A673 (cell line): ENCODE data around the gene REC114. TPM values are rescaled to one million over a fixed set of nuclear protein-coding genes. Genes with fewer than 3 reads are reported as not detected.
"Not testable (repeated sequence)": the region's sequence is repeated elsewhere in the genome, so short reads cannot be mapped to it uniquely, and the experiment has no call there.

Source experiments
- BruUV-seq: library from RNA; stranded (reverse); fragments of 400-500 nt; replicated peaks from 2 replicates; lab custom pipeline; 2021; lab: Mats Ljungman, UMichigan
- CTCF ChIA-PET: fragments of 300-600 bp; sonication (Branson Sonifier 250); formaldehyde crosslinking; loops from one replicate; lab custom pipeline; 2022; ENCODE audit warnings: antibody characterized with exemption; lab: Charles Lee
- POLR2A ChIA-PET: fragments of 300-600 bp; sonication (Branson Sonifier 250); formaldehyde crosslinking; loops from one replicate; lab custom pipeline; 2022; ENCODE audit warnings: antibody characterized with exemption; ENCODE audit not compliant: low non-redundant PET; lab: Charles Lee
- DNase-seq: peaks from one replicate; pipeline ENCODE4 v3.0.0-alpha.2; 2015; ENCODE audit warnings: low spot score
- H3K27ac ChIP-seq: fragments of 200-600 bp; sonication (generic); 2 replicates; pipeline ENCODE4 v1.5.1; 2016; ENCODE audit warnings: mixed run types, low read depth, mild to moderate bottlenecking, mixed read lengths, antibody characterized with exemption, low read length; ENCODE audit not compliant: poor library complexity, severe bottlenecking
- H3K27me3 ChIP-seq: fragments of 200-600 bp; sonication (generic); replicated peaks from 2 replicates; pipeline ENCODE4 v1.6.1; 2017; ENCODE audit warnings: mixed run types, low read depth, mild to moderate bottlenecking, mixed read lengths, antibody characterized with exemption, low read length; ENCODE audit not compliant: insufficient read depth, poor library complexity
- H3K36me3 ChIP-seq: fragments of 200-600 bp; sonication (generic); 2 replicates; pipeline ENCODE4 v1.6.1; 2016; ENCODE audit warnings: mixed run types, mild to moderate bottlenecking, mixed read lengths, antibody characterized with exemption, low read length; ENCODE audit not compliant: insufficient read depth, poor library complexity, severe bottlenecking
- H3K4me1 ChIP-seq: fragments of 200-600 bp; sonication (generic); 2 replicates; pipeline ENCODE4 v1.6.1; 2017; ENCODE audit warnings: mixed run types, mild to moderate bottlenecking, mixed read lengths, antibody characterized with exemption, low read length; ENCODE audit not compliant: insufficient read depth, poor library complexity, severe bottlenecking
- H3K4me3 ChIP-seq: fragments of 200-600 bp; sonication (generic); 2 replicates; pipeline ENCODE4 v1.5.1; 2016; ENCODE audit warnings: low read depth, mixed run types, mild to moderate bottlenecking, mixed read lengths, low read length; ENCODE audit not compliant: poor library complexity, severe bottlenecking
- H3K9me3 ChIP-seq: fragments of 200-600 bp; sonication (generic); 2 replicates; pipeline ENCODE4 v1.6.1; 2016; ENCODE audit warnings: mixed run types, low read depth, mild to moderate bottlenecking, mixed read lengths, antibody characterized with exemption, low read length; ENCODE audit not compliant: poor library complexity, severe bottlenecking
- EZH2 ChIP-seq: fragments of 200-600 bp; sonication (generic); IDR thresholded peaks from 2 replicates; pipeline ENCODE4 v1.6.1; 2017; ENCODE audit warnings: borderline replicate concordance, low read depth, mild to moderate bottlenecking, mixed read lengths, antibody characterized with exemption, low read length; ENCODE audit not compliant: poor library complexity, severe bottlenecking
- intact Hi-C: fragments of 100-400 bp; cut with micrococcal nuclease; formaldehyde crosslinking; loops from one replicate; pipeline ENCODE4 v1.10.0; 2022; ENCODE audit not compliant: unreplicated experiment
- total RNA-seq: library from RNA; stranded (reverse); gene quantifications from 2 replicates; pipeline ENCODE4 v1.2.3, GENCODE V29; 2021
- TF ChIP-seq, protein P1 (sequence below): fragments of 300-800, 200-600 bp; sonication (generic); conservative IDR thresholded peaks from 2 replicates; pipeline ENCODE4 v1.5.1; 2017; ENCODE audit warnings: low read depth, mild to moderate bottlenecking, antibody characterized with exemption, low read length, moderate library complexity, mixed read lengths

Gene REC114
- total RNA-seq, 1 experiment from 2014 or later: not detected

DNA sequence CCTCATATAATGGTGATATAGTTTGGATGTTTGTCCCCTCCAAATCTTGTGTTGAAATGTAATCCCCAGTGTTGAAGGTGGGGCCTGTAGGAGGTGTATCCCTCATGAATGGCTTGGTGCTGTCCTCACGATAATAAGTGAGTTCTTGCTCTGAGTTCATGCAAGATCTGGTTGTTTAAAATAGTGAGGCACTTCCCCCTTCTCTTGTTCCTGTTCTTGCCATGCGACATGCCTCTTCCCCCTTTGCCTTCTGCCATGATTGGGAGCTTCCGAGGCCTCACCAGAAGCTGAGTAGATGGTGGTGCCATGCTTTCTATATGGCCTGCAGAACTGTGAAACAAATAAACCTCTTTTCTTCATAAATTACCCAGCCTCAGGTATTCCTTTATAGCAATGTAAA is 39.2 kb downstream of the REC114 start:
- no peak overlapping the region for H3K27ac ChIP-seq
- TF ChIP-seq, protein P1, sequence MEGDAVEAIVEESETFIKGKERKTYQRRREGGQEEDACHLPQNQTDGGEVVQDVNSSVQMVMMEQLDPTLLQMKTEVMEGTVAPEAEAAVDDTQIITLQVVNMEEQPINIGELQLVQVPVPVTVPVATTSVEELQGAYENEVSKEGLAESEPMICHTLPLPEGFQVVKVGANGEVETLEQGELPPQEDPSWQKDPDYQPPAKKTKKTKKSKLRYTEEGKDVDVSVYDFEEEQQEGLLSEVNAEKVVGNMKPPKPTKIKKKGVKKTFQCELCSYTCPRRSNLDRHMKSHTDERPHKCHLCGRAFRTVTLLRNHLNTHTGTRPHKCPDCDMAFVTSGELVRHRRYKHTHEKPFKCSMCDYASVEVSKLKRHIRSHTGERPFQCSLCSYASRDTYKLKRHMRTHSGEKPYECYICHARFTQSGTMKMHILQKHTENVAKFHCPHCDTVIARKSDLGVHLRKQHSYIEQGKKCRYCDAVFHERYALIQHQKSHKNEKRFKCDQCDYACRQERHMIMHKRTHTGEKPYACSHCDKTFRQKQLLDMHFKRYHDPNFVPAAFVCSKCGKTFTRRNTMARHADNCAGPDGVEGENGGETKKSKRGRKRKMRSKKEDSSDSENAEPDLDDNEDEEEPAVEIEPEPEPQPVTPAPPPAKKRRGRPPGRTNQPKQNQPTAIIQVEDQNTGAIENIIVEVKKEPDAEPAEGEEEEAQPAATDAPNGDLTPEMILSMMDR: no peak
- no peak for TF ChIP-seq EZH2
- BruUV-seq: no TSS peak
- CTCF ChIA-PET: no interaction called here
- H3K4me1 ChIP-seq: no peaks in the 10 kb centered on the region
- H3K9me3 ChIP-seq: peaks cover under 1% of the 10 kb centered on the region
- POLR2A ChIA-PET: no interaction called here
- no peak overlapping the region for H3K4me3 ChIP-seq
- intact Hi-C loops: no loop called here
- H3K27me3 ChIP-seq: peaks cover 5% of the 10 kb centered on the region
- DNase-seq: no peak
- no peaks in the 10 kb centered on the region for H3K36me3 ChIP-seq

GRCh38 chr15:73483053-73483452 is 40.1 kb downstream of the REC114 start:
- no peak for DNase-seq
- intact Hi-C loops: no loop called here
- Histone ChIP-seq H3K4me1 (no peaks in the 10 kb centered on the region), H3K9me3 (no peaks in the 10 kb centered on the region), H3K27me3 (peaks cover 5% of the 10 kb centered on the region), H3K36me3 (no peaks in the 10 kb centered on the region), H3K4me3 (no peak overlapping the region), H3K27ac (no peak overlapping the region)
- ChIA-PET POLR2A (no interaction called here), CTCF (no interaction called here)
- no TSS peak for BruUV-seq
- TF ChIP-seq, protein P1: no peak
- TF ChIP-seq EZH2: no peak

- ChIA-PET POLR2A (no interaction called here), CTCF (no interaction called here)
- Histone ChIP-seq H3K9me3 (no peaks in the 10 kb centered on the region), H3K27ac (no peak overlapping the region), H3K4me3 (no peak overlapping the region), H3K36me3 (no peaks in the 10 kb centered on the region), H3K4me1 (no peaks in the 10 kb centered on the region), H3K27me3 (peaks cover 5% of the 10 kb centered on the region)
- no peak for TF ChIP-seq EZH2
- TF ChIP-seq, protein P1: no peak
- intact Hi-C loops: no loop called here
- no peak for DNase-seq
- no TSS peak for BruUV-seq
Observed at GRCh38 chr15:73485372-73485771, 42.4 kb downstream of the REC114 start.

GRCh38 chr15:73485885-73486284 is 42.9 kb downstream of the REC114 start:
- H3K4me3 ChIP-seq, intact Hi-C loops, DNase-seq, H3K27ac ChIP-seq, CTCF ChIA-PET, H3K9me3 ChIP-seq, POLR2A ChIA-PET, BruUV-seq, H3K4me1 ChIP-seq, H3K36me3 ChIP-seq, H3K27me3 ChIP-seq: not testable (repeated sequence)
